Prostate gland (tissue), 2 donors: ENCODE data around the gene ADCYAP1R1.

Source experiments
- POLR2A ChIP-seq: fragments of 450-650 bp; IDR thresholded peaks from one replicate; pipeline ENCODE4 v1.6.1; 2016; ENCODE audit warnings: antibody characterized with exemption, mild to moderate bottlenecking
- POLR2AphosphoS5 ChIP-seq: sonication (generic); formaldehyde crosslinking; IDR thresholded peaks from one replicate; pipeline ENCODE4 v1.6.1; 2017; ENCODE audit warnings: antibody characterized with exemption
- TF ChIP-seq, protein P1 (sequence below), 4 experiments: fragments of 200-600 bp in 2 of 4; fragments of 450-650 bp in 2 of 4; sonication (generic) in 2 of 4; IDR thresholded peaks; 1 replicate in 3 of 4; 2 replicates in 1 of 4; pipeline ENCODE4 v1.5.1; 2016 to 2019; ENCODE audit warnings: antibody characterized with exemption in 4 of 4, mild to moderate bottlenecking in 2 of 4, moderate library complexity in 2 of 4

DNA sequence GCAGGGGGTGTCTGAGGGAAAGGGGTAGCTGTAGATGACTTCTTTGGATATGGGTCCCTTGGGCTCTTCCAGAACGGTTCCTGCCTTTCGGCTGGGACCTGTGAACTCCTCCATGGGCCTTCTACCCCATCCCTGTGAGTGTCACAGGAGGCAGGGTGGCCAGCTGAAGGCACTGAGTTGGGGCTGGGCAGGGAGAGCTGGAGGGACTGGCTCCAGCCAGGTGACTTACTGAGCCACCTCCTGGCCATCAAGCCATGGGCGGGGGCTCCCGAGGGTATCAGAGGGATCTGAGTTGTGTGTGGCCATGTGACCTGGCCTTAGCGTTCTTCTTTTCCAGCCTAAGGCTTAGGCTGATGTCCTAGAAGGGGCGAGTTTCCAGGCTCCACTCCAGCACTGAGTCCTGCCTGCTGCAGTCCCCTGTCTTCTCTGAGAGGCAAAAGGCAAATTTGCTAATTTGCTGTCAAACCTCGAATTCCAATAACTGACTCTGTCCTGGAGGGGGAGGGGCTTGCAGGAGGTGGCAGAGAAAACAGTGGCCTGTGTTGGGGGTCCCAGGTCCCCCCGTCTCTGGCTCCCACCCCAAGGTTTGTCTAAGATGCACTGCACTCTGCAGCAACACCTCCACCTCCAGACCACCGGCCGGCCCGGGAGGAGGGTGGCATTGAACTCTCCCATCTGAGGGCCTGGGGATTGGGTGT, 27.2 kb downstream of the ADCYAP1R1 start:
- TF ChIP-seq, protein P1, sequence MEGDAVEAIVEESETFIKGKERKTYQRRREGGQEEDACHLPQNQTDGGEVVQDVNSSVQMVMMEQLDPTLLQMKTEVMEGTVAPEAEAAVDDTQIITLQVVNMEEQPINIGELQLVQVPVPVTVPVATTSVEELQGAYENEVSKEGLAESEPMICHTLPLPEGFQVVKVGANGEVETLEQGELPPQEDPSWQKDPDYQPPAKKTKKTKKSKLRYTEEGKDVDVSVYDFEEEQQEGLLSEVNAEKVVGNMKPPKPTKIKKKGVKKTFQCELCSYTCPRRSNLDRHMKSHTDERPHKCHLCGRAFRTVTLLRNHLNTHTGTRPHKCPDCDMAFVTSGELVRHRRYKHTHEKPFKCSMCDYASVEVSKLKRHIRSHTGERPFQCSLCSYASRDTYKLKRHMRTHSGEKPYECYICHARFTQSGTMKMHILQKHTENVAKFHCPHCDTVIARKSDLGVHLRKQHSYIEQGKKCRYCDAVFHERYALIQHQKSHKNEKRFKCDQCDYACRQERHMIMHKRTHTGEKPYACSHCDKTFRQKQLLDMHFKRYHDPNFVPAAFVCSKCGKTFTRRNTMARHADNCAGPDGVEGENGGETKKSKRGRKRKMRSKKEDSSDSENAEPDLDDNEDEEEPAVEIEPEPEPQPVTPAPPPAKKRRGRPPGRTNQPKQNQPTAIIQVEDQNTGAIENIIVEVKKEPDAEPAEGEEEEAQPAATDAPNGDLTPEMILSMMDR (IDR thresholded peaks at IDR 0.05) = no peak
- TF ChIP-seq POLR2AphosphoS5 (no peak), POLR2A (no peak)
